Left cardiac atrium (tissue), 4 donors: Measurements from ENCODE around the gene TNRC6B. TPM values are rescaled to one million over a fixed set of nuclear protein-coding genes. Genes with fewer than 3 reads are reported as not detected.

Source experiments
- ATAC-seq, 2 donors: fragments of 200-7000 bp; cut with Tn5 transposase; one replicate each; pipeline ENCODE4 v1.9.1; 2020; ENCODE audit warnings: mild to moderate bottlenecking in 2 of 2, moderate library complexity in 2 of 2
- DNase-seq: peaks from one replicate; pipeline ENCODE4 v3.0.0-alpha.2; 2020
- intact Hi-C, 2 donors: fragments of 100-400 bp; cut with DNase I; formaldehyde crosslinking; loops; one replicate each; pipeline versions ENCODE4 v1.14.1 to v1.15.1; 2022 to 2023
- total RNA-seq, 2 donors: library from RNA; stranded (reverse); fragmentation: NEBNext Ultra II Directional; extraction: Animal tissue kit (Norgen Biotek cat#: 25700); gene quantifications; one replicate each; pipeline ENCODE4 v1.2.1, GENCODE V29; 2021
- donor health status: DM: no; HTN: yes; CAD: no.
- donor health status: DM: no; HTN: yes; CAD: no; lungs with severe emphysema.
- donor health status: DM: yes; HTN: yes; CAD: no.
- donor health status: Dilated cardiomyopathy.

TNRC6B gene
- total RNA-seq, 2 donors from 2014 or later, result 30.6 to 39.8 TPM

DNA sequence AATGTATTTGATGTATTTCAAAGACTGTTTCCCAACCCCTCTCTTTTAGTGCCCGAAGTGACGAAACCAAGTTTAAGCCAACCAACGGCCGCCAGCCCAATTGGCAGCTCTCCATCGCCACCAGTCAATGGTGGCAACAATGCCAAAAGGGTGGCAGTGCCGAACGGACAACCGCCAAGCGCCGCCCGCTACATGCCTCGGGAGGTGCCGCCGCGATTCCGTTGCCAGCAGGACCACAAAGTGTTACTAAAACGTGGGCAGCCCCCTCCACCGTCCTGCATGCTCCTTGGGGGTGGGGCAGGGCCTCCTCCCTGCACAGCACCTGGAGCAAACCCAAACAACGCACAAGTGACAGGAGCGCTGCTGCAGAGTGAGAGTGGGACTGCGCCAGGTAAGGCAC lies 84.1 kb downstream of the TNRC6B start:
- ATAC-seq (no peak), DNase-seq (no peak)
- intact Hi-C loops, result loop anchor here in 1 of 2 donors (5.0 kb wide), 1 partner anchor 39 kb away; no protein-coding TSS in a partner anchor

DNA sequence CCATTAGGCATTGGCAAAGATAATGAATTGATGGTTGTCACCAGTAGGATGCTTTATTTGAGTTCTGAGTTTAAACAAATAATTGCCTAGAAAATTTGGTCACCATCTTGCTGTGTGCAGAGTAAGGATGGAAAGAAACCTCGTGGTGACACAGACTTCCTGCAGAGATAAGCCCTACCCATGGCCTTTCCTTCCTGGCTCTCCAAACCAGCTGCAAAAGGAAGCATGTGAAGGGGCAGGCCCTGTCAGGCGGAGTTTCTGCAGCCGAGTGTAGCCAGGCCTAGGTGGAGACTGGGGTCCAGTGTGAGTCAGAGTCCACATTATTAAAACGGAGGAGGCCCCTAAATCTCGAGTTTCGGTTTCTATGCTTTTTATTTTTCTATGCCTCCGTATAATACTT lies 85.5 kb downstream of the TNRC6B start:
- ATAC-seq (peak; percentile 53 to 82), DNase-seq (peak; percentile 71)
- intact Hi-C loops, result loop anchor here in 1 of 2 donors (5.0 kb wide), 1 partner anchor 41 kb away; no protein-coding TSS in a partner anchor

DNA sequence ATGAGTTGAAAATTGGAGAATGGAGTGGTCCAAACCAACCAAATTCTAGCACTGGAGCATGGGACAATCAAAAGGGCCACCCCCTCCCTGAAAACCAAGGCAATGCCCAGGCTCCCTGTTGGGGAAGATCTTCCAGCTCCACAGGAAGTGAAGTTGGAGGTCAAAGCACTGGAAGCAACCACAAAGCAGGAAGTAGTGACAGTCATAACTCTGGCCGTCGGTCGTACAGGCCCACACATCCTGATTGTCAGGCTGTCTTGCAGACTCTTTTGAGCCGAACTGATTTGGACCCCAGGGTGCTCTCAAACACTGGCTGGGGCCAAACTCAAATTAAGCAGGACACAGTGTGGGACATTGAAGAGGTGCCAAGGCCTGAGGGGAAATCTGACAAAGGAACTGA lies 88.1 kb downstream of the TNRC6B start:
- DNase-seq (no peak), ATAC-seq (peak in 1 of 2 donors; percentile 25)
- intact Hi-C loops, result no loop called here

DNA sequence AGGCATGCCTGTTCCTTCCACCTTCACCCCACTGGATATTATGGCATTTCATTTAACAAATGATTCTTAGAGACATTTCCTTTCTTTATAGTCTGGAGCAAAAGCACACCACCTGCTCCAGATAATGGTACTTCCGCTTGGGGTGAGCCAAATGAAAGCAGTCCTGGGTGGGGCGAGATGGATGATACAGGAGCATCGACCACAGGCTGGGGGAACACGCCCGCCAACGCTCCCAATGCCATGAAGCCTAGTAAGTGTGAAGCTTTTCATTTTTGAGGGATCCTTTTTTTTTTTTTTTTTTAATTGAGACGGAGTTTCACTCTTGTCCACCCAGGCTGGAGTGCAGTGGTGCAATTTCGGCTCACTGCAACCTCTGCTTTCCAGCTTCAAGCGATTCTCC lies 92.3 kb downstream of the TNRC6B start:
- ATAC-seq (no peak), DNase-seq (no peak)
- intact Hi-C loops, result no loop called here

DNA sequence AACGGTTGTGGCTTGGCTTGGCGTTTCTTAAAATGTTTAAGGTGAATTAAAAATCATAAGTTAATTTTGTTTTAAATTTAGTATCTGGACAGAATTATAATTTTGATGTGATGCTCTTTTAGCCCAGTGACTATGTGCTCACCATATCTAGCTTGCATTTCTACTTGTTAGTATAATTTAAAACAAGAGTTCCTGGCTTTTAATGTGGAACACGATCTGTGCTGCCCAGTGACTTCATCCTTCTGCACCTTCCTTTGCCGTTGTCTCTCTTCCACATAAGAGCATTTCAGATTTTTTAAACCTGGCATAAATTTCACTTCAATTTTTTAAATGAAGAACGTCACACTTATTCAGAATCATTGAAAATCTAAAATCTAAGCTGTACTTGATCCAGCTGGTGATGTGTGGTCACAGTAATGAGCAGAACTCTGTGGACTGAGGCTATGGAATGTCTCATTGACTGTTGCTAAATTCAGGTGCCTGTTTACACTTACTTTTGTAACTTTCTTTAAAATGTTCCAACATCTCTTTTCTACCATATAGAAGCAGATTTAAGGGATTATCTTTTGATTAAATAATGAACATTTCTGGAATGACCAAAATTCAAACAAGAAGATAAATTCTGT lies 93.1 kb downstream of the TNRC6B start:
- intact Hi-C loops, result no loop called here
- no peak for ATAC-seq
- no peak for DNase-seq

DNA sequence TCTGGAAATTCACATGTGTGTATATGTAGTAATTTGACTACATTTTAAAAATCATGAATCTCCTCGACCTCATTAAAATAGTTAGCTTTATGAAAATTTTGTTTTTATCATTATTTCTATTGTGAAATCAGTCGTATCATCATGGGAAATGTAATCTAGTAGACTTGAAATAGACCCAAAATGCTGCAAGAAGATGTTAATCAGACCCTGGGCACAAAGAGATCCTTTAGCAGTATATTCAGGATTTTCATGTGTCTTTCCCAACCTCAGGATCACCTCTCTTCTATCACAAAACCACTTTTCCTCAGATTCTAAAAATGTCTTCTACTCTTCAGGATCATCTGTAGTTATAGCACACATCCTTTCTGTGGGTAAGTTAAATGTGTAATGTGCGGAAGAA lies 93.7 kb downstream of the TNRC6B start:
- DNase-seq, result no peak
- intact Hi-C loops, result no loop called here
- no peak for ATAC-seq

DNA sequence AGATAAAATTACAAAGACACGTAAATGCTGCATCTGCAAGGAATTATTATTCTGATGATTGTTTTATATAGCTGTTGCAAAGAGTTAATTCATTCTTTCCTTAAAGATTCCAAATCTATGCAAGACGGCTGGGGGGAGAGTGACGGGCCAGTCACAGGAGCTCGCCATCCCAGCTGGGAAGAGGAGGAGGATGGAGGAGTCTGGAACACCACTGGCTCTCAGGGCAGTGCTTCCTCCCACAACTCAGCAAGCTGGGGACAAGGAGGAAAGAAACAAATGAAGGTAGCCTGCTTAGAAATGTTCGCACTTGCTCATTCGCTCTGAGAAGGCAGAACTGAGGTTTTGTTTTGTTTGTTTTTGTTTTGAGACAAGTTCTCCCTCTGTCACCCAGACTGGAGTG lies 95.6 kb downstream of the TNRC6B start:
- intact Hi-C loops, result no loop called here
- ATAC-seq (no peak), DNase-seq (no peak)

DNA sequence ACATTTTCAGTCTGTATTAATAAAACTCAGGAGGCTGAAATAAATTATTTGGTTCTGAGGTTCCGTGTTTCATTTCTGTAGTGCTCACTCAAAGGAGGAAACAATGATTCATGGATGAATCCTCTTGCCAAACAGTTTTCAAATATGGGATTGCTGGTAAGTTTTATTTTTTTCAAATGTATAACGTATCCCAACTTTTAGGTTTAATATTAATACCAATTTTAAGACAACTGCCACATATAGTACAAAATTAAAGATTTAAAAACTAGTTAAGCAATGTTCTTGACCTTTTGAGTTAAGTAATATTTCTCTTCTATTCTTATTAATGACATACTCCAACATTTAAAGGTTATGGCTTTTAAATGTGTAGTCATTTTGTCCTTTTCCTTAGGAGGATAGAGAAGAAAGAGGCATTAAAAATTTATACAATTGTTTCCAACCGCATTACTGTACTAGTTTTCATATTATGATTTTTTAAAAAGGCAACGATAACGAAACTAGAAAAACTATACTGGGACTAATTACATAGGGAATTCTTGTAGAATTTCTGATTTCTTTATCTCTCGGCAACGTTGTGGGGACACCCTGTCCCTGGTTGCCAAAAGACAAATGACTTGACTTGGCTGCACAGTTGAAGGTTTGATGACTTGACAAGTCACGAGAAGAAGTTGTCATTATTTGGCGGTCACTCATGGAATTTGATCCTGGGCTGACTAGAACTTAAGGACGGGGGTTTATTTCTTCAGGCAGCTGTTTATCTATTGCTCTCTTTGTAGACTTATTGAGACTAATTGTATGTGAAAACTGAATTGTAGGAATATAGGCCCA lies 99.5 kb downstream of the TNRC6B start:
- DNase-seq (no peak), ATAC-seq (peak; percentile 43 to 72)

DNA sequence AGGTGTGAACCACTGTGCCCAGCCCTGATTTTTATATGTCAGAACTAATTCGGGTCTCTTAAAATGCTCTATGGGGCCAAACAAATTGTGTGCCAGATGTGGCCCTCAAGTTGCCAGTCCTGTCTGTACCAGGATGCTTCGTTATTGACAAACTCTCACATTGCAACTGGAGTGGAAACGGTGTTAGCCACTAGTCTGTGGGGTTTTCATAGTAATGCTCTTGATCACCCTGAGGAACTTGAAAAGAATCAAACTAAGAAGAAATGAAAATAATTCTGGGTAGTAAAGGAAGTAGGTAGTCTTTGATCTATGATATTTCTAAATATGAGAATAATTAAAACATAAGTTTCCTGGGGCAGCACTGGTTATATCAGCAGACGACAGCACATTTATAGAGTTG lies 101.3 kb downstream of the TNRC6B start:
- DNase-seq, result no peak
- ATAC-seq, result no peak
- intact Hi-C loops, result no loop called here

More for the DNA sequence above, 99.5 kb downstream of the TNRC6B start:
- intact Hi-C loops, result no loop called here

DNA sequence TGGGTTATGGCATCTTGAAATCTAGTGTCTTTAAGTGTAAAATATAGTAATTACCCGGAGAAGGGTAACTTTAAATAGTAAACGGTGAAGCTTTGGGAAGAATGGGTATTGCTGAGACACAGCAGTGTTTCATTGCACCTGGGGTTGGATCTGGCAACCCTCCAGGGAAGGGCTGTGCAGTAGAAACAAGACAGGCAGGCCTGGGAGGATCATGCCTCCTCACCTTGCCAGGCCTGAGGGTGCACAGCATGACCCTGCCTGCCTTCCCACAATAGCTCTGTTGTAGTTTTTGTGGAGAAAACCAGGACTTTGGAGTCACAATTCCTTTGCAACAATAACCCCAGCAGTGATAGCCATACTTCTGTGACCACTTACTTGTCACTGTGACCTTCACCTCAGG lies 104.0 kb downstream of the TNRC6B start:
- DNase-seq, result no peak
- intact Hi-C loops, result no loop called here
- no peak for ATAC-seq

DNA sequence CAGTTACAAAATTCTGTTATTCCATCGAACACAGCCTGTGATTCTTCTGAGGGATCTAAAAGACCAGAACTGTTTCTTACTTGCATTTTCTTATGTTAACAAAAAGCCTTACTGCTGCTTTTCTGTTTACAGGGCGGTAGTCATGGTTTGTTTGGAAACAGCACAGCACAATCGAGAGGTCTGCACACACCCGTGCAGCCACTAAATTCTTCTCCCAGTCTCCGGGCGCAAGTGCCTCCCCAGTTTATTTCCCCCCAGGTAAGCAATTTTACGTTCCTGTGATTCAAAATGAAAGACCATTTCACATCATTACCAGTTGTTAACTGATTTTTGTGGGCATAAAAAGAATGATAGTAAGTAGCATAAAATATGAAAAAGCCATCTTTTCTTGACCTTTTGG lies 107.8 kb downstream of the TNRC6B start:
- intact Hi-C loops, result no loop called here
- no peak for ATAC-seq
- no peak for DNase-seq

DNA sequence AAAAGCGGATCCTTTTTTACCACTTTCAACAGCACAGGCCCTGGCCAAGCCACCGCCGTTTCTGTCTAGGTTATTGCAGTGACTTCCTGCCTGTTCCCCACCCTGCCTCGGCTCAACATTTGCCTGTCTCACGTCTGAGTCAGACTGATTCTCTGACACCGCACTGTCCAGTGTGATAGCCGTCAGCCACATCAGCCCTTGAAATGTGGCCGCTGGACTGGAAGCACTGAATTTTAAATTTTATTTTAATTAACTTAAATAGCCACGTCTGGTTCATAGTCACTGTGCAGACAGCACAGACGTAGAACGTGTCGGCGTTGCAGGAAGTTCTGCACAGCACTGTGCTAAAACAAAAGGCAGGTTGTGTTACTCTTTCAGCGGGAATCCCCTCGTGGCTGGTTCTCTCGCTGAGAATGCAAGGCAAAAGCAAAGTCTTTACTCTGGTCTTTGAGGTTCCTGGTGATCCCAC lies 112.3 kb downstream of the TNRC6B start:
- DNase-seq (peak; percentile 52), ATAC-seq (peak; percentile 65 to 75)
- intact Hi-C loops, result no loop called here

DNA sequence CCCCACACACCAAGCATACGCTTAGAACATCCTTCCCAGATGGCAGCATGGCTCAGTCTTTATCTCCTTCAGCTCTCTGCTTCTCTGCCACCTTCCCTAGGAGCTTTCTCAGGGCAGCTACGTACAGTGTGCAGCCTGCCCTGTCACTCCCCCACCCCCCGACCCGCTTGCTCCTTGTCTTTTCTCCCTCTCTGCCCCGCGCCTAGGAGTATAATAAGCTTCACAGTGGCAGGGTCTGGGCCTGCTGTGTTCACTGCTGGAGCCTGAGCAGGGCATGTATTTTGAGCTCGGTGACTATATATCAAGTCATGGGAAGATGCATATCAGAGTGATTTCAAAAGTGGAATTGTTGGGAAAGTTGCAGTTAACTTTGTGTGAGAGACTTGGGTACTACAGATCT lies 112.8 kb downstream of the TNRC6B start:
- intact Hi-C loops, result no loop called here
- DNase-seq, result no peak
- peak in 1 of 2 donors; percentile 16 for ATAC-seq

DNA sequence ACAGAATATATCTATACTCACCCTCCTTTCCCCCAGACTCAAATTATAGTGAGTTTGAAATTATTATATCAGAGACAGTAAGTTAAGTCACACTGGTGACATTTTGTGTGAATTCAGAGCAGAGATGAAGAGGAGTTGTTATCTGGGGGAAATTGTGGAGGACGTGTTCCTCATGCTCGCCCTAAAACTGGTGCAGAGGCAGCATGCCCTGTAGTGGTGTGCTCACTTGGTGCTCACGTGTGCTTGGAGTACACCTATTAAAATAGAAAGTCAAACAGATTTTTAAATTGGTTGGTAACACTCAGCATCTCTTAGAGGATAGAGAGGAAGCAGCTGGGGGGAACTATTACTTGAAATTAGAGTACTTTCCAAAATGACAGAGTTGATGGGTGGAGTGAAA lies 117.0 kb downstream of the TNRC6B start:
- intact Hi-C loops, result no loop called here
- ATAC-seq, result no peak
- DNase-seq, result no peak

DNA sequence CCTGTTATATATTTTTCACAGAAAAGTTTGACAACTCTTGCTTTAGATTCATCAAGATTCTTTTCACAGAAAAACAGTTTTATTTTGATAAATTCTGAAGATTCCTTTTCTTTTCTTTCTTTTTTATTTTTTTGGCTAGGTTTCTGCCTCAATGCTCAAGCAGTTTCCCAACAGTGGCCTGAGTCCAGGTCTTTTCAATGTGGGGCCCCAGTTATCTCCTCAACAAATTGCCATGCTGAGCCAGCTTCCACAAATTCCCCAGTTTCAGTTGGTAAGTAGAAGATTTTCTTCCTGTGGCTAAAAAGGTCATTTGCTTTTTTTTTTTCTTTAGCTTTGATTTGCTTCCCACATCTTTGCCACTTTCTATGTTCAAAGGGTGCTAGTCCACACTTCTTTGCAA lies 122.6 kb downstream of the TNRC6B start:
- DNase-seq, result no peak

DNA sequence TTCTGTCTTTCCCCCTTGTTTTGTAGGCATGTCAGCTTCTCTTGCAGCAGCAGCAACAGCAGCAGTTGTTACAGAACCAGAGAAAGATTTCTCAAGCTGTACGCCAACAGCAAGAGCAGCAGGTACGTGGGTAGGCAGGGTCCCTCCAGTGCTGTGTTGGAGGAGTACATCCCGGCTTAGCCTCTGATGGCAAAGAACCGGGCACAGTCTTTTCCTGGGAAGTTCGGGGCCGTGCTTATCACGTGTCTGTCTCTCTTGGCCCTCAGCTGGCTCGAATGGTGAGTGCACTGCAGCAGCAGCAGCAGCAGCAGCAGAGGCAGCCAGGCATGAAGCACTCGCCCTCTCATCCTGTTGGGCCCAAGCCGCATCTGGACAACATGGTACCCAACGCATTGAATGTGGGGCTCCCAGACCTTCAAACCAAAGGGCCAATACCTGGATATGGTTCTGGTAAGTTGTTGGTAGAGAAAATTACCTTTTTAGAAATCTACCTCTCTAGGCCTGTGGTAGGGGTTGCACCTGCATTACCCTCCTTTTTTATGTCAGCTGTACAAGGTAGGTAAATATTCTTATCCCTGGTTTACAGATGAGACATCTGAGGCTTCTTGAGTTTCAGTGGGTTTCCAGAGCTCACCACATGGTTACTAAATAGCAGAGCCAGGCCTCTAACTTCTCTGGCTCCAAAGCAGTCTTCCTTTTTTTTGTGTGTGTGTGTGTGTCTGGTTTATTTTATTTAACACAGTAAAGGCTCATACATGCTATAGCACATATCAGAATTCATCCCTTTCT lies 123.4 kb downstream of the TNRC6B start:
- DNase-seq, result no peak
- ATAC-seq, result no peak
- intact Hi-C loops, result no loop called here

More for the DNA sequence above, 122.6 kb downstream of the TNRC6B start:
- no peak for ATAC-seq
- intact Hi-C loops, result no loop called here

DNA sequence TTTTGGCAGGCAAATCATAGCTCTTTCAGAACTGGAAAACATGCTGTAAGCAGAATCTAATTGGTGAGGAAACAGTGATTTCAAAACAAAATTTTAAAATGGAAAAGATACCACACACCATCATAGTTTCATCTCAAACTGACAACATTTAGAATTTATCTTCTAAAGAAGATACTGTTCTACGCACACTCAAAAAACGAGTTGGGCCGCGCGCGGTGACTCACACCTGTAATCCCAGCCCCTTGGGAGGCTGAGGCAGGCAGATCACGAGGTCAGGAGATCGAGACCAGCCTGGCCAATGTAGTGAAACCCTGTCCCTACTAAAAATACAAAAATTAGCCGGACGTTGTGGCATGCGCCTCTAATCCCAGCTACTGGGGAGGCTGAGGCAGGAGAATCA lies 124.4 kb downstream of the TNRC6B start:
- ATAC-seq (no peak), DNase-seq (no peak)
- intact Hi-C loops, result no loop called here

DNA sequence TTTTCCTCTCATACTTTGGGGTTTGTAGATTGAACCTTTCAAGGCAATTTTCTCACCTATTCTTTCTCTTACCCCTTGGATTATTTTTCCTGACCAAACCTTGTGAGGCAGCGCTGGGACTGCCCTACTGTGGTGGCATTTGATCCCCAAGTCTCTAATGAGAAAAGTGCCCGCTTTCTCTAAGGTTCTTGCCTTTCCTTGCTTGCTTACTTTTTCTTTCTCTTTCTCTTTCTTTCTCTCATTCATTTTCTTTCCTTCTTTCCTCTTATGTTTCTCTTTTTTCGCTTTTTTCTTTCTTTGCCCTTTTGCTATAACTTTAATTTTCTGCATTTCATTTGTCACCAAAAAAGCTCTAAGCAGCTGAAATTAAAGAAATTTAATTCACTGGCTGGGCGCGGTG lies 127.9 kb downstream of the TNRC6B start:
- DNase-seq (no peak), ATAC-seq (no peak)
- intact Hi-C loops, result no loop called here

DNA sequence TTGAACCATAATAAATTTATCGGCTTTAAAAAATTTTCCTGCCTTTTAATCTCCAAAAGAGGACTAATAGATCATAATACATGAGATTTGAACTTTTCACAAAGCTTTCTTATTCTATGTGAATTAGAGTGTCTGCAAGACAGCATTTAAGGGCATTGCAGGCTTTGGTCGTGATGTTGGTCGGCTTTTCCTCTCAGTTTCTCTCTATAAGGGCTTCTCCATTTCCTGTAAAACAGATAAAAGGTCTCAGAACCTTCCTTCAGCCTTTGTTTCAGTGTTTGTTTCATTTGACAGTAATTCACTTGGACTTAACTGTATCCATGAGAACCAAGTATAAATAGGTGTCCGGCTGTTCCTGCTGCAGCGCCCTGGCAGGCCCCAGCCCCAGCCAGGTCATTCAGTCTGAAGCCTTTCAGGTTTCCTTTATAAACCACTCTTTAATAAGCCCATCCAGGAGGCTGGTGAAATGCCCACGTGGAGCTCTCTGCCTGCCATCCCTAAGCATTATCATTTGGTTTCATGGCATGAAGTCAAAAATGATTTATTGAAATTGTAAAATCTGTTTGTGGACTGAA lies 131.4 kb downstream of the TNRC6B start:
- DNase-seq, result no peak
- ATAC-seq, result no peak
- intact Hi-C loops, result no loop called here

DNA sequence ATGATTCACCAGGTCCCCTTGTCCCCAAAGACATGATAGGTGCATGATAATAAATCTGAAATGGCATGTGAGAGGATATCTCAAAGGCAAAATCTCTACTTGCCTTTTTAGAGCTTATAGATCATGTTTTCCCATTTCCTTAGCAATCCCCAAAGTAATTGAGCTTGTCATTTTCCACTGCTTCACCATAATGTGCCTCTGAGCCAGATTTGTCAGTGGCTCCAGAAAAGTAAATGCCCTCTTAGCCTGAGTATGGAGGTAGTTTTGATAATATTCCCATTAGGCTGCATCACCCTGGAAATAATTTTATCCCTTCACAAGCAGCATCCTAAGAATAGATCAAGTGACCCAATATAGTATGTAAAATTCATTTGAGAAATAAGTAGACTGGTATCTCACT lies 131.9 kb downstream of the TNRC6B start:
- no peak for DNase-seq
- ATAC-seq, result no peak
- intact Hi-C loops, result no loop called here
